K562 (cell line): ENCODE data around the gene COX20. TPM values are rescaled to one million over a fixed set of nuclear protein-coding genes. Genes with fewer than 3 reads are reported as not detected.

Experiments used
- E2F6 ChIP-seq, 2 experiments: IDR thresholded peaks; 2 replicates each; pipeline ENCODE4 v1.6.1; 2011; ENCODE audit warnings: borderline replicate concordance in 1 of 2, control low read depth in 1 of 2, low read depth in 1 of 2, low read length in 1 of 2, mild to moderate bottlenecking in 1 of 2, mixed read lengths in 1 of 2, moderate library complexity in 1 of 2; ENCODE audit not compliant: insufficient read depth in 1 of 2, insufficient read length in 1 of 2, poor library complexity in 1 of 2, severe bottlenecking in 1 of 2; ENCODE audit errors: extremely low read depth in 1 of 2
- ELF2 ChIP-seq: fragments of 250-450 bp; sonication (Bioruptor Pico); IDR thresholded peaks from 2 replicates; pipeline ENCODE4 v1.5.0; 2021; ENCODE audit warnings: mild to moderate bottlenecking
- HINFP ChIP-seq: fragments of 450-650 bp; conservative IDR thresholded peaks from 2 replicates; pipeline ENCODE4 v1.6.1; 2016; ENCODE audit warnings: missing genetic modification characterization, low read depth, mild to moderate bottlenecking, control low read depth, missing compliant biosample characterization
- ZNF274 ChIP-seq: IDR thresholded peaks from 2 replicates; pipeline ENCODE4 v1.6.1; 2011; ENCODE audit warnings: low read depth, mild to moderate bottlenecking, low read length, moderate library complexity, borderline replicate concordance
- ZNF324 ChIP-seq: fragments of 250-450 bp; sonication (Bioruptor Pico); IDR thresholded peaks from 2 replicates; pipeline ENCODE4 v1.4.0; 2020; ENCODE audit warnings: mild to moderate bottlenecking
- ZNF512 ChIP-seq: IDR thresholded peaks from 2 replicates; pipeline ENCODE4 v1.6.1; 2016; ENCODE audit warnings: missing genetic modification characterization, missing compliant biosample characterization
- polyA plus RNA-seq, 8 experiments: library from polyadenylated mRNA; depleted of rRNA in 4 of 8; stranded (reverse) in 5 of 8; unstranded in 3 of 8; fragments of >200 nt; fragmentation: Nextera tagmentation in 2 of 8; fragmentation: Illumina TruSeq in 1 of 8; extraction: Ambion mirVana in 2 of 8; extraction: Trizol in 1 of 8; gene quantifications; 2 replicates each; pipeline versions ENCODE4 v1.2.1 to v1.2.3, GENCODE V29; 2011 to 2014; ENCODE audit warnings: inconsistent platforms in 1 of 8, missing spikeins in 1 of 8
- total RNA-seq, 7 experiments: library from RNA; depleted of rRNA in 6 of 7; stranded (reverse); fragments of >200 nt in 6 of 7; fragmentation: Illumina TruSeq in 2 of 7; extraction: Trizol in 2 of 7; gene quantifications; 2 replicates each; pipeline versions ENCODE4 v1.2.1 to v1.2.3, GENCODE V29; 2011 to 2021; ENCODE audit warnings: low replicate concordance in 1 of 7
- TF ChIP-seq, protein P1 (sequence below): fragments of 450-650 bp; IDR thresholded peaks from 2 replicates; pipeline ENCODE4 v1.6.1; 2016; ENCODE audit warnings: mild to moderate bottlenecking, moderate library complexity
- TF ChIP-seq, protein P2 (sequence below), 2 experiments: fragments of 250-450 bp in 1 of 2; fragments of 450-650 bp in 1 of 2; sonication (Bioruptor Pico) in 1 of 2; IDR thresholded peaks; 2 replicates each; pipeline versions ENCODE4 v1.6.1 to v1.8.0; 2016 to 2021; ENCODE audit warnings: mild to moderate bottlenecking in 2 of 2, moderate library complexity in 2 of 2, missing compliant biosample characterization in 1 of 2, missing genetic modification characterization in 1 of 2

COX20 gene
- total and polyA plus RNA-seq, 9 of the 15 experiments (the other 6 are each of a cell fraction or from before 2014, with no cell fraction given): 41.5 to 192 (median 84.3) TPM

GRCh38 chr1:244862699-244863490 lies 27.4 kb downstream of the COX20 start (continued):
- TF ChIP-seq, protein P1, sequence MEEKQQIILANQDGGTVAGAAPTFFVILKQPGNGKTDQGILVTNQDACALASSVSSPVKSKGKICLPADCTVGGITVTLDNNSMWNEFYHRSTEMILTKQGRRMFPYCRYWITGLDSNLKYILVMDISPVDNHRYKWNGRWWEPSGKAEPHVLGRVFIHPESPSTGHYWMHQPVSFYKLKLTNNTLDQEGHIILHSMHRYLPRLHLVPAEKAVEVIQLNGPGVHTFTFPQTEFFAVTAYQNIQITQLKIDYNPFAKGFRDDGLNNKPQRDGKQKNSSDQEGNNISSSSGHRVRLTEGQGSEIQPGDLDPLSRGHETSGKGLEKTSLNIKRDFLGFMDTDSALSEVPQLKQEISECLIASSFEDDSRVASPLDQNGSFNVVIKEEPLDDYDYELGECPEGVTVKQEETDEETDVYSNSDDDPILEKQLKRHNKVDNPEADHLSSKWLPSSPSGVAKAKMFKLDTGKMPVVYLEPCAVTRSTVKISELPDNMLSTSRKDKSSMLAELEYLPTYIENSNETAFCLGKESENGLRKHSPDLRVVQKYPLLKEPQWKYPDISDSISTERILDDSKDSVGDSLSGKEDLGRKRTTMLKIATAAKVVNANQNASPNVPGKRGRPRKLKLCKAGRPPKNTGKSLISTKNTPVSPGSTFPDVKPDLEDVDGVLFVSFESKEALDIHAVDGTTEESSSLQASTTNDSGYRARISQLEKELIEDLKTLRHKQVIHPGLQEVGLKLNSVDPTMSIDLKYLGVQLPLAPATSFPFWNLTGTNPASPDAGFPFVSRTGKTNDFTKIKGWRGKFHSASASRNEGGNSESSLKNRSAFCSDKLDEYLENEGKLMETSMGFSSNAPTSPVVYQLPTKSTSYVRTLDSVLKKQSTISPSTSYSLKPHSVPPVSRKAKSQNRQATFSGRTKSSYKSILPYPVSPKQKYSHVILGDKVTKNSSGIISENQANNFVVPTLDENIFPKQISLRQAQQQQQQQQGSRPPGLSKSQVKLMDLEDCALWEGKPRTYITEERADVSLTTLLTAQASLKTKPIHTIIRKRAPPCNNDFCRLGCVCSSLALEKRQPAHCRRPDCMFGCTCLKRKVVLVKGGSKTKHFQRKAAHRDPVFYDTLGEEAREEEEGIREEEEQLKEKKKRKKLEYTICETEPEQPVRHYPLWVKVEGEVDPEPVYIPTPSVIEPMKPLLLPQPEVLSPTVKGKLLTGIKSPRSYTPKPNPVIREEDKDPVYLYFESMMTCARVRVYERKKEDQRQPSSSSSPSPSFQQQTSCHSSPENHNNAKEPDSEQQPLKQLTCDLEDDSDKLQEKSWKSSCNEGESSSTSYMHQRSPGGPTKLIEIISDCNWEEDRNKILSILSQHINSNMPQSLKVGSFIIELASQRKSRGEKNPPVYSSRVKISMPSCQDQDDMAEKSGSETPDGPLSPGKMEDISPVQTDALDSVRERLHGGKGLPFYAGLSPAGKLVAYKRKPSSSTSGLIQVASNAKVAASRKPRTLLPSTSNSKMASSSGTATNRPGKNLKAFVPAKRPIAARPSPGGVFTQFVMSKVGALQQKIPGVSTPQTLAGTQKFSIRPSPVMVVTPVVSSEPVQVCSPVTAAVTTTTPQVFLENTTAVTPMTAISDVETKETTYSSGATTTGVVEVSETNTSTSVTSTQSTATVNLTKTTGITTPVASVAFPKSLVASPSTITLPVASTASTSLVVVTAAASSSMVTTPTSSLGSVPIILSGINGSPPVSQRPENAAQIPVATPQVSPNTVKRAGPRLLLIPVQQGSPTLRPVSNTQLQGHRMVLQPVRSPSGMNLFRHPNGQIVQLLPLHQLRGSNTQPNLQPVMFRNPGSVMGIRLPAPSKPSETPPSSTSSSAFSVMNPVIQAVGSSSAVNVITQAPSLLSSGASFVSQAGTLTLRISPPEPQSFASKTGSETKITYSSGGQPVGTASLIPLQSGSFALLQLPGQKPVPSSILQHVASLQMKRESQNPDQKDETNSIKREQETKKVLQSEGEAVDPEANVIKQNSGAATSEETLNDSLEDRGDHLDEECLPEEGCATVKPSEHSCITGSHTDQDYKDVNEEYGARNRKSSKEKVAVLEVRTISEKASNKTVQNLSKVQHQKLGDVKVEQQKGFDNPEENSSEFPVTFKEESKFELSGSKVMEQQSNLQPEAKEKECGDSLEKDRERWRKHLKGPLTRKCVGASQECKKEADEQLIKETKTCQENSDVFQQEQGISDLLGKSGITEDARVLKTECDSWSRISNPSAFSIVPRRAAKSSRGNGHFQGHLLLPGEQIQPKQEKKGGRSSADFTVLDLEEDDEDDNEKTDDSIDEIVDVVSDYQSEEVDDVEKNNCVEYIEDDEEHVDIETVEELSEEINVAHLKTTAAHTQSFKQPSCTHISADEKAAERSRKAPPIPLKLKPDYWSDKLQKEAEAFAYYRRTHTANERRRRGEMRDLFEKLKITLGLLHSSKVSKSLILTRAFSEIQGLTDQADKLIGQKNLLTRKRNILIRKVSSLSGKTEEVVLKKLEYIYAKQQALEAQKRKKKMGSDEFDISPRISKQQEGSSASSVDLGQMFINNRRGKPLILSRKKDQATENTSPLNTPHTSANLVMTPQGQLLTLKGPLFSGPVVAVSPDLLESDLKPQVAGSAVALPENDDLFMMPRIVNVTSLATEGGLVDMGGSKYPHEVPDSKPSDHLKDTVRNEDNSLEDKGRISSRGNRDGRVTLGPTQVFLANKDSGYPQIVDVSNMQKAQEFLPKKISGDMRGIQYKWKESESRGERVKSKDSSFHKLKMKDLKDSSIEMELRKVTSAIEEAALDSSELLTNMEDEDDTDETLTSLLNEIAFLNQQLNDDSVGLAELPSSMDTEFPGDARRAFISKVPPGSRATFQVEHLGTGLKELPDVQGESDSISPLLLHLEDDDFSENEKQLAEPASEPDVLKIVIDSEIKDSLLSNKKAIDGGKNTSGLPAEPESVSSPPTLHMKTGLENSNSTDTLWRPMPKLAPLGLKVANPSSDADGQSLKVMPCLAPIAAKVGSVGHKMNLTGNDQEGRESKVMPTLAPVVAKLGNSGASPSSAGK: no peak
- TF ChIP-seq ZNF324 (CRISPR knock-in tag) (no peak), ZNF274 (no peak), ZNF512 (tag) (no peak), ELF2 (CRISPR knock-in tag) (no peak), HINFP (tag) (no peak; the same call in 1 of the 2 replicates), E2F6 (IDR thresholded peaks at IDR 0.05; ENCODE audit: borderline replicate concordance in 1 of 2, extremely low read depth in 1 of 2, insufficient read depth in 1 of 2, insufficient read length in 1 of 2, low read depth in 1 of 2, low read length in 1 of 2, poor library complexity in 1 of 2, severe bottlenecking in 1 of 2) (peak; percentile 88 to 98)
- TF ChIP-seq, protein P2, sequence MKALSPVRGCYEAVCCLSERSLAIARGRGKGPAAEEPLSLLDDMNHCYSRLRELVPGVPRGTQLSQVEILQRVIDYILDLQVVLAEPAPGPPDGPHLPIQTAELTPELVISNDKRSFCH (CRISPR knock-in tag; IDR thresholded peaks at IDR 0.05): no peak
- TF ChIP-seq, protein P2 (tag; IDR thresholded peaks at IDR 0.05): no peak
